Activated naive CD8-positive, alpha-beta T cell treated with anti-CD3 and anti-CD28 coated beads, Interleukin-2, amount 50 U/mL, for 16 hours (primary cell): Measurements from ENCODE around the gene SLC39A2.
A peak's percentile ranks its signal among the peaks of the same experiment; 100 is the strongest.
"Not testable (repeated sequence)": the region's sequence is repeated elsewhere in the genome, so short reads cannot be mapped to it uniquely, and the experiment has no call there.

ENCODE experiments used
- DNase-seq: peaks from one replicate; pipeline ENCODE4 v3.0.0-alpha.2; 2020; ENCODE audit warnings: low read depth, low spot score

The SLC39A2 gene, protein sequence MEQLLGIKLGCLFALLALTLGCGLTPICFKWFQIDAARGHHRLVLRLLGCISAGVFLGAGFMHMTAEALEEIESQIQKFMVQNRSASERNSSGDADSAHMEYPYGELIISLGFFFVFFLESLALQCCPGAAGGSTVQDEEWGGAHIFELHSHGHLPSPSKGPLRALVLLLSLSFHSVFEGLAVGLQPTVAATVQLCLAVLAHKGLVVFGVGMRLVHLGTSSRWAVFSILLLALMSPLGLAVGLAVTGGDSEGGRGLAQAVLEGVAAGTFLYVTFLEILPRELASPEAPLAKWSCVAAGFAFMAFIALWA

DNA sequence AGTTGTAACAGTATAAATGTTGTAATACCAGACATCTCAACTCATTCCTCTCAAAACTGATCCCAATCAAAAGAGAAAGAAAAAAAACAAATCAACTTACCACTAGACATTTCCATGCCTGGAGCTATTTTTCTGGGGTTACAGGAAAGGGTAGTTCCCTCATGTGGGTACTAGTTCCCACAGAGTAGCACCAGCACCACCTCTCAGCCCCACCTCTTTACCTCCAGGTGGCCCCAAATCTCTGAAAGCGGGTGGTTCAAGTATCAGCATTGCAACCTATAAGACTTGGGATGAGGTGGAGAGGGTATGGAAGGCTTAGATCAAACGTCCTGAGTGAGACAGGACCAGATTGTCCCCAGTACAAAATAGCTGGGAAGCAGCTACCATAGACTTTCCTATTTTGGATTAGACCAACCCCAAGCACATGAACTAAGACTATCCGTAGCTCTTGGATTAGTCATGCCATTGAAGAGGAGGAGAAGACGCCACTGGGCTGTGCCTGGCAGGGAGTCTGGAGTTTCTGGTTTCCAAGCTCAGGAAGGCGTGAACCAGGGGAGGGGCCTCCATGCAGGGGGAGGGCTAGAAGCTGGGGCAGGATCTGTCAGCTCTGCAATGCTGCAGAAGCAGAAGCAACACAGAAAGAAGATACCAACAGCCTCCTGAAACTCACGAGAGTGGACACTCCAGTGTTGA is at the start of gene SLC39A2:
Gene SLC39A2, plus strand, starts transcription at position 620 of the 693 bp plus-strand sequence. CDS start 154 bp downstream, outside the sequence.
- DNase-seq: no peak

DNA sequence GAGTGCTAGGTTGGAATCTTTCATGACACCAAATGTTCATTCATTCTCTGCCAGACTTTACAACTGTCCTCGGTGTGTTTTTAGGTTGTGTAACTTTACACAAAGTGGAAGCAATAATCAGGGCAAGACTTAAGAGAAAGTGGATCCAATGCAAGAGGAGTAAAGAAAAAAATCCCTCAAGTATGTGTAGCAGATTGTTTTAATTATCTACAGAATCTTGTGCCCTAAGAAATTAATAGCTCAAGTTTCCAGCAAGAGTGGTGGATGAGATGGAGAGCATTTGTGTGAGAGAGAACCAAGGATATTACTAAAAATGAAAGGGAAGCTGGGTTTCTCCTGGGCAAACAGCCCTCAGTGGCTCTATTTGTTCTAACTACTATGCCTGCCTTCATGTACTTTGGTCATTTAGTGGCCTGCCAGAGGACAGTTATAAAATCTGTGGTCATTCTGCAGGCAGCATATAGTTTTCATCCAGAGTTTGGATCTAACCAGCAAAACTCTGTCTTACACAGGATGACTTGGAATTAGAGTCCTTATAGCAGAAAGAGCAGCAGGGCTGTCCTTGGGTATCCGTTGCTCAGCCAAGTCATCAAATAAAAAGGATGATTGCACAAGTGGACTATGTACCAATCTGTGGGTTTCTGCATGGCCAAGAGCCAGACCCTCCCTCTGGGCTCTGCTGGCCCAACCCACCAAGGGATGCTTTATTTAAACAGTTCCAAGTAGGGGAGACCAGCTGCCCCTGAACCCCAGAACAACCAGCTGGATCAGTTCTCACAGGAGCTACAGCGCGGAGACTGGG is 44.2 kb upstream of the SLC39A2 start, which contains the start of gene RNASE2:
Gene RNASE2, plus strand, starts transcription at position 752 of the 802 bp plus-strand sequence. CDS start 285 bp downstream, outside the sequence.
- DNase-seq: not testable (repeated sequence)

DNA sequence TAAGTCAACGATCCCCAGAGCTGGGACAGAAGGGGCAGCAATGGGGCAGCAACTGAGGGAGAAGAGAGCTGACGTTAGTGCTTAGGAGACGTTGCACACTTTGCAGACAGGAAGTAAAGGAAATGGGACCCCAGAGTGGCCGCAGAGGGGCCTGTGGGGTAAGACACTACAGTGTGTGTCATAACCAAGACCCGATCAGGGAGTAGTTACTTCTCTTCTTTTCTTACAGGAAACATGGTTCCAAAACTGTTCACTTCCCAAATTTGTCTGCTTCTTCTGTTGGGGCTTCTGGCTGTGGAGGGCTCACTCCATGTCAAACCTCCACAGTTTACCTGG is 43.6 kb upstream of the SLC39A2 start:
- DNase-seq: not testable (repeated sequence)

DNA sequence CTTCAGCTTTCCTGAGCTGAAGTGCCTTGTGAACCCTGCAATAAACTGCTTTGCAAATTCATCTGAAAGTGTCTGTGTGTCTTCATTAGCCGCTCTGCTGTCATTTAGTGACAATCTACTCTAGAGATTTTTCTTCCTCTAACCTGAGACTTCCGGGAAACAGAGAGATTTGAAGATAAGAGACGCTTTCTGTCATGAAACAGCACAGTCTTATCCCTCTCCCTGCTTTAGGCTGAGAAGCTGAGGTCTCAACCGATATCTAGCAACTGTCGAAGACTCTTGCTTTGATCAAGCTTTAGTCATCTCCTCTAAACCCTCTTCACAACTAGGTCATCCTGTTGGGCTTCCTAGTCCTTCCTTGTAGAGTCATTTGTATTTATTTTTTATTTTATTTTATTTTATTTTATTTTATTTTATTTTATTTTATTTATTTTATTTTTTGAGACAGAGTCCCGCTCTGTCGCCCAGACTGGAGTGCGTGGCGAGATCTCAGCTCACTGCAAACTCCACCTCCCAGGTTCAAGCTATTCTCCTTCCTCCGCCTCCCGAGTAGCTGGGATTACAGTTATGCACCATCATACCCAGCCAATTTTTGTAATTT is 42.6 kb upstream of the SLC39A2 start:
- no peak for DNase-seq

DNA sequence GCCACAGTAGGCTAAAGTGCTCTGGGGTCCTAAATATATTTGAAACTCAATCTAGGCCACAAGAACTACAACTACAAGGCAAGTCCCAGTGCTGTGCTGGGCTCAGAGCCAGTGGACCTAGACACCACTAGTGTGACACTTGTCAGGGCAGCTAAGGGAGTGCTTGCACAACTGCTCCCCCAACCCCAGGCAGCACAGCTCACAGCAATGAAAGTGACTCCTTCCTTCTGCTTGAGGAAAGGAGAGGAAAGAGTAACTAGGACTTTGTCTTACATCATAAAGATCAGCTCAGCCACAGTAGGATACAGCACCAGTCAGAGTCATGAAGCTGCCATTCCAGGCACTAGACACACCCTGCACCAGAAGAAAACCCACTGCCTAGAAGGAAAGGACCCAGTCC is 40.1 kb upstream of the SLC39A2 start:
- DNase-seq: not testable (repeated sequence)

DNA sequence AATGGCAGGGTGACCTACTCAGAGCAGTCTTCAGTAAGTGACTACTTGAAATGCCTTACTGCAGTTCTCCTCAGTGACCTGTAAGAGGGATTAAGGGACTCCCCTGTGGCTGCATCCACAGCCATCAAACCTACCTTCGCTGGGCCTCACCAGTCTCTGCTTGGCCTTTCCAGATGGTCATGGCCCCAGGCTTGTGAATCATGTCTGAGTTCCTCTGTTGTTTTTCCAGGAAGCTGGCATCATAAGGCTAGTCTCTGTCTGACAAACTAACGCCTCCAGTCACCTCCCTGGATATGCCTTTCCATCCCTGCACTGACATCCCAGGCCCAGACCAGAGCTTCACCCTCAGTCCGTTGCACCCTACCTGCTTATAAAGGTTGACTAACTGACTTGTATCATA is 29.8 kb upstream of the SLC39A2 start:
- DNase-seq: no peak

DNA sequence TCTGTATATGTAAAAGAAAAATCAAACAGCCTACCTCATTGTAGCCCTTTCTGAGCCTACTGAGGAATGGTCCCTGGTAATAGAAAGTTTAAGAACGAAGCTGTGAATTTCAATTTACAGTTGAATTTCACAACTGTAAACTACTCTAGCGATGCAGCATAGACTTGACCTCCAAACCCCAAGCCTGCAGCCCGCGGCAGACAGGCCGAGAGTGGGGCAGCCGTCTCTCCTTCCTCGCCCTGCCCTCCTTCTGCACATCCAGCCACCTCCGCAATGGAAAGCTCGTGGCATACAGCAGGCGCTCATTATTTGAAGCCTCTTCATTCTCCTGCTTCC is 28.5 kb upstream of the SLC39A2 start:
- DNase-seq: no peak

DNA sequence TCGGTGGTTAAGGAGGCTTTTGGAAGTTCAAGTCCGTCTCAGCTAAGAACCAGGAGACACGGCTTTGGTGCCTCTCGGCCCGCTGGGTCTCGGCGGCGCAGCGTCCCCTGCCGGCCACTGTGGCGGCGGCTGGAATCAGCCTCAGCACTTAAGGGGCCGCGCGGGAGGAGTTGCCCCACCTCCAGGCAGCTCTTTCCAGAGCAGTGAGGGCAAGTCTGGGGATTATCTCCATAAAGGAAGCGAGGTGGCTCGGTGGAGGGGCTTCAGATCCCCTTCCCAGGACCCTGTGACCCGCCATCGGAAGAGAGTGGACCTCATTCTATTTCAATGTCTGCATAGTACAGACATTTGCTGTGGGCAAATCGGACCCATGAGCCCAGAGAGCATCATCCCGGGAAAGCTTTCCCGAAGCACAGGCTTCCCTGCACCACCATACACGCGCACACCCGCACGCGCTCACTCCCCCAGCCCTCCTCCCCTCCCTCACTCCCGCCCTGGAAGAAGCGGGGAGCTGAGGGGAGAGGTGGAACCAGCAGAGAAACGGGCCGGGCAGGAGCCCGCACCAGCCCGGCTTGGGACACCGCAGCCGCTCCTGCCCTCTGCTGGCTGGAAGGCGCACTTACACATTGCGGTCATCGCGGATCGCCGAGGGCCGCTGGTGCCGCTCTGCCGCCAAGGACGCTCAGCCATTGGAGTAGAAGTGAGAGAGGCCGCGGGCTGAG is 27.9 kb upstream of the SLC39A2 start:
- DNase-seq: peak; percentile 53

DNA sequence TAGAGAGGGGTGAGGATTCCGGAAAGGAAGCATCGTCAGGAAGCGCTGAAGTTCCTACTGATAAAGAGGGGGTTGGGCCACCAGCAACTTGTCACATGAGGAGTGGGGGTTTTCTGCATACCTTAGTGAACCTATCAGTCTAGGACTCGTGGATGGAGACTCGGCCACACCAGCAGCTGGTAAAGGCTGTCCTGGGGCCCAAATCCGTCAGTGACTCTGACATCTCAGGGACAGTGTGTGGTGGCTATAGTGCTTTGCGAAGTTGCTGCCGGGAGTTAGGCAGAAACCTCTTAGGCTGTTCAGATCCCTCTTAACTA is 27.4 kb upstream of the SLC39A2 start:
- DNase-seq: no peak

DNA sequence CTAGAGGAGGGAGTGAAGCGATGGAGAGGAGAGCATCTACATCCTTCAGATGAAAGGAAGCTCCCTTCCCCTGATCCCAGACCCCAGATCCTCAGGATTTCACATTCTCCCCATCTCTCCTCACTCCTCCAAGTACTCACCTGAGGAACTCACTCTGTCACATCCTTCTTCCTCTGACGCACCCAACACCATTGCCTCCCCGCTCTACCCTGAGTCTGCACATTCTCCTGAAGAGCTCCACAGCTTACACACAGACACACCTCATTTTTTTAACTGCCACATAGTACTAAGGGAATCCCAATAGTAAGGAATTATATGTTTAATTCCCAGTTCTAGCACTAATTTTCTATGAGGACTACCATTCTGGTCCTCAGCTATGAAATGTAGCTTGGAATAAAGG is 25.6 kb upstream of the SLC39A2 start:
- DNase-seq: no peak

DNA sequence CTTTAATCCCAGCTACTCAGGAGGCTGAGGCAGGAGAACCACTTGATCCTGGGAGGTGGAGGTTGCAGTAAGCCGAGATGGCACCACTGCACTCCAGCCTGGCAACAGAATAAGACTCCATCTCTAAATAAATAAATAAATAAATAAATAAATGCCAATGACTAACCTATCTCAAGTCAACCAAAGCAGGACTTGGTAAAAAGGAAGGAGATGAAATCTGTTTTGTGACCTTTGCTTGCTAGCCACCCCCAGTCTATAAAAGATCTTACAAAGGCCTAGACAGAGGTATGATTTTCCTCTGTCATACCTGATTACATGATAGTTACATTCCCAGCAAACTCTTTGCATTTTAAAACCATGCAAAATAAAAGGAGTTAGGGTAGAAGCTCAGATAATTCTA is 22.8 kb upstream of the SLC39A2 start:
- DNase-seq: no peak

DNA sequence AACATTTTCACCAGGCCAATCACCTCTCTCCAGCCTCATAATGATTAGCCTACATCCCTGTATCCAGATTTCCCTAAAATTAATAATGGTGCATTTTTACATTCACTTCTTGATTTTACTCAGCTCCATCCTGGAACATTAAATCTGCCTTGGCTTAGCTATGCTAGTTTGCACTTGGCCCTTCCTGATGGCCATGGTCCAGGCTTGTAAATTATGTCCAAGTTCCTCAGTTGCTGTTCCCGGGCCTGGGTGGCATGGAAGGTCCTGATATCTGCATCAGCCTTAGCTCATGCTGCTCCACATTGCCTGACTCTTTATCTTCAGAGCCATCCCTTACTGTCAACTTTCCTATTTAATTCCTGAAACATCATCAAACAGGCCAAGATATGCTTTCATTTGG is 20.4 kb upstream of the SLC39A2 start:
- DNase-seq: no peak

DNA sequence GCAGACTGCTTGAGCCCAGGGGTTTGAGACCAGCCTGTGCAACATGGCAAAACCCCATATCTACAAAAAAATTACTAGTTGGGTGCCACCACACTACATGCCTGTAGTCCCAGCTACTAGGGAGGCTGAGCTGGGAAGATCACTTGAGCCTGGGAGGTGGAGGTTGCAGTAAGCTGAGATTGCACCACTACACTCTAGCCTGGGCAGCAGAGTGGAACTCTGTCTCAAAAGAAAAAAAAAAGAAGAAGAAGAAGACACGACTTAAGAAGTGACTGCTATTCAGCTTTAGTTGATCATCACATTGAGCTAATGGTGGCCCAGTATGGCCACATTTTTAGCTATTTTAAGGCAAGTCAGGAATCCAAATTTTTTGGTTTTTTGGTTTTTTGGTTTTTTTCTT is 18.2 kb upstream of the SLC39A2 start:
- DNase-seq: no peak

DNA sequence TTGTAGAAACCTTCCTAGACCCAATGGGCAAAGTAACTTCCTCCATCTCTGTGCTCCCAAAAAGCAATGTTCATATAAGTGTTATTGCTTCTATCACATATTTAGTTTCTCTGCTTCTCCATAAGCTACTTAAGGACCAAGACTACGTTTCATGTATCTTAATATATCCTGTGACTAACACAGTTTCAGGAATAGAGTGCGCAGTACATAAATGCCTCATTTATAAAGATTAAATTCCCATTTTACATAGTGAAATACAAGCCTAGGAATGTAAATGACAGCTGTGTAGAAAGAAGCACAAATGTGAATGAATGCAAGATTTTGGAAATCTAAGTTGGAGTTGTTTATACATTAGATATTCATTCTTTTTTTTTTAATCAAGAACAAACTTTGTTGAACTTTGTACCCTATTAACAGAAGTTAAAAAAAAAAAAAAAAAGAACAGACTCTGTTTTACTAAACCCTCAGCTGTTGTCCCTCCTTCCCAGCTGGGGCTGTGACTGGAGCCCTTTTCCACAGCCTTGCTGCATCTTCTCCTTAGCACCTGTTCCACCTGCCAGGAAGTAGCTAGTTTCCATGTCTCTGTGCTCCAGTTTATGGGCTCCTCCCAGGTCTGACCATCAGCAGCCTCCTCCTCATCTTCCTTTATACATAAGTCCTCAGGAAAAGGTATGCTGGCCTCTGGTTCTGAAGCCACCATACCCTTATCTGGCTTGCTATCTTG is 16.3 kb upstream of the SLC39A2 start:
- DNase-seq: no peak

DNA sequence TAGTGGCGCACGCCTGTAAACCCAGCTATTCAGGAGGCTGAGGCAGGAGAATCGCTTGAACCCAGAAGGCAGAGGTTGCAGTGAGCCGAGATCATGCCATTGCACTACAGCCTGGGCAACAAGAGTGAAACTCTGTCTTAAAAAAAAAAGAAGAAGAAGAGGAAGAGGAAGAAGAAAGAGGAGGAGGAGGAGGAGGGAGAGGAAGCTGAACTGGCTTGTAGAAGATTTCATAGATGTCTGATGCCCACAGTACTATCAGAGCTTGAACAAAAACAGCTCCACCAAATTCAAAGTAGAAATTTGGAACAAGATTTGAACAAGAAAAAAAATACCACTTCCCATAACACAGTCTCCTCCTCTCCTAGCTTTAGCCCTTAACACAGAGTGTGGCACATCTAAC is 13.4 kb upstream of the SLC39A2 start:
- not testable (repeated sequence) for DNase-seq

DNA sequence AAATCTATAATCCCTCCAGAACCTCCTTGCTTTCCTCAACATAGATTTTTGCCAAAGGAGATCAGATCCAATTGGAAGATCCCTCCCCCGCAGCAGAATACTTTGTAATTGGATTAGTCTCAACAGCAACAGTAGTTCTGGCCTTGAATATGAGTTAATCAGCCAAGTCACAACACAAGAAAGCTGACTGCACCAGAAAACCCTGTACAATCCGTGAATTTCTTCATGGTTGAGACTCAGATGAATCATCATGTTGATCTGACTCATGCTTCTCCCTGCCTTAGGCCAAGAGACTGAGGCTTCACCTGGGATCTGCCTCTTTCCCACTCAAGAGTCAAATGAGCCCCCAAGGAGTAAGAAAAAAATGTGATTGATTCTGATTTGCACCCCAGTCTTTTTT is 12.3 kb upstream of the SLC39A2 start:
- DNase-seq: no peak

DNA sequence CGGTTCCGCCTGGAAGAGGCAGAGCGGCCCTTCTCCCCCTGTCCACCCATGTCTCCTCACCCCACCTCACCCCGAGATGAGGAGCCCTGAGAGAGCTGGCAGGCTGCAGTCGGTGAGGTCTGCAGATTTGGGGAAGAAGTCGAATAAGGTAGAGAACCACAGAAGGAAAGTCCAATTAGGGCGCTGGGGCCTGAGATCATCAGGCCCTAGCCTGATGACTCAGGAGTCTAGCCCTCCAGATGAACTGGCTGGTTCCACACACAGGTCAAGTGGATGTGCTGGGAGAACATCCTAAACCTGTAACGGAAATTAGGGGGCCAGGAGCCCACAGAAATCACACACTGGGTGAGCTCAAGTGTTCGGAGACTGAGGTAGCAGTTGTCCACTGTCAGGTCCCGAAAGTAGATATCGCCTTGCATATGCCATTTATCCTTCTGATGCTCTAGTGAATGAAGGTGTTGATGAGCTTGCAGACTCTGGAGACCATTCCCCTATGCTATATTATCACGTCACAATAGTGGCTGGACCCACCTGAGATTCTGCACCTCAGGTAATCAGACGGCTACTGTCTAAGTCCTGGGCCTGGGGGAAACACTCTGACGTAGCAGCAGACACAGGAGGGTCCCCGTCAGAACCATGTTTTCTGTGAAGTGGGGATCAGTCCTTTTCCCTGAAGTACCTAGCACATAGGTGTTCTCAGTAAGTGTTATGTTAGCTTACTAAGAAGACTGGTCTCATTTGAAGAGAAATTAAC is 10.2 kb upstream of the SLC39A2 start:
- DNase-seq: no peak

DNA sequence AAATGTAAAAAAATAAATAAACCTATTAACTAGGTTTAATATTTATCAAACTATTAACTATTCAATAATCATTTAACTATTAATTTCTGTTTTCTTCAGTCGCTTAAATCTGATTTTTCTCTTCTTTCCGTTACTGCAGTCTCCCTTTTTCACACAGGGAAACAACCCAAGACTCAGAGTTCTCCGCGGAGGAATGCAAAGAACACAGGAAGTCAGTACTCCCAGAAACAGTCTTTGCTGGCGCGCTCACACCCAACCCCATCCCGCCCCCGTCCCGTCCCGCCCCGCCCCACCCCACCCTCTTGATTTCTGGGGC is 9.7 kb upstream of the SLC39A2 start:
- no peak for DNase-seq

DNA sequence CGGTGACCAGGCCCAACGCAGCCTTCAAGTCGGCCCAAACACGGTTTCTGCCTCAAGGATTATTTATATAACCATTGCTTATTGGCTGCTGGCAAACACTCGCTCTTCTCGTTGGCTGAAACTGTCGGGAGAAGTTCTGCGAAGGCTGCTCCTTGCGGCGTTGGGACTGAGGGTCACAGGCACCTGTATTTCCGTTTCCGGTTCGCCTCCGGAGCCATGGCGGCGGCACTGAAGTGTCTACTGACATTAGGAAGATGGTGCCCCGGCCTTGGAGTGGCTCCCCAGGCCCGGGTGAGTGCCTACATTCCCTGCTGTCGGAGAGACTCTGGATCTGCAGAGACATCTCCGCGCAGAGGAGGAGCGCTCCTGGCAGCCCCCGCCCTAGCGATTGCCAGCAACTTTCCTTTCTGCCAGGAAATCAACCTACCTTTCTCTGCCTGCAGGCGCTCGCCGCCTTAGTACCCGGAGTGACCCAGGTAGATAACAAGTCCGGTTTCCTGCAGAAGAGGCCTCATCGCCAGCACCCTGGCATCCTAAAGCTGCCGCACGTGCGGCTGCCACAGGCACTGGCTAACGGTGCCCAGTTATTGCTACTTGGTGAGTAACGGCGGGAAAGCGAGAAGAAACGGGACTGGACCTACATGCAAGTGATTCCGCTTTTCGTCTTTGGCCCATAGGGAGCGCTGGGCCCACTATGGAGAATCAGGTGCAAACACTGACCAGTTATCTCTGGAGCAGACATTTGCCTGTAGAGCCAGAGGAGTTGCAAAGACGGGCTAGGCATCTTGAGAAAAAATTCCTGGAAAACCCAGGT is 9.1 kb upstream of the SLC39A2 start, which contains the start of gene METTL17:
Gene METTL17, plus strand, starts transcription at position 194 of the 814 bp plus-strand sequence. Its CDS starts 23 bp downstream, at position 217.
- DNase-seq: peak; percentile 70
